Coronary artery (tissue), 2 donors: ENCODE results near the gene LRRC49.

Experiments used
- DNase-seq: peaks from one replicate; pipeline ENCODE4 v3.0.0-alpha.2; 2017; ENCODE audit warnings: low spot score
- H3K27ac ChIP-seq, 2 donors: fragments of 200-600 bp; sonication (generic); one replicate each; pipeline ENCODE4 v1.5.1; 2016 to 2019
- H3K4me3 ChIP-seq: fragments of 200-600 bp; sonication (generic); 2 replicates; pipeline ENCODE4 v1.5.1; 2016; ENCODE audit warnings: mild to moderate bottlenecking, moderate library complexity
- TF ChIP-seq, protein P1 (sequence below): fragments of 200-600 bp; sonication (generic); IDR thresholded peaks from one replicate; pipeline ENCODE4 v1.5.1; 2019; ENCODE audit warnings: antibody characterized with exemption

LRRC49 gene

DNA sequence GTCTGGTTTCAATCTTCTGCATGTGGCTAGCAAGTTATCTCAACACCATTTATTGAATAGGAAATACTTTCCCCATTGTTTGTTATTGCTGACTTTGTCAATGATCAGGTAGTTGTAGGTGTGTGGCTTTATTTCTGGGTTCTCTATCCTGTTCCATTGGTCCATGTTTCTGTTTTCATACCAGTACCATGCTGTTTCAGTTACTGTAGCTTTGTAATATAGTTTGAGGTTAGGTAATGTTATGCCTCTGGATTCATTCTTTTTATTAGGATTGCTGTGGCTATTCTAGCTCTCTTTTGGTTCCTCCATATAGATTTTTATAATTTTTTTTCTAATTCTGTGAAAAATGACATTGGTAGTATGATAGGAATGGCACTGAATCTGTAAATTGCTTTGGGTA, 58.3 kb downstream of the LRRC49 start:
- no peak overlapping the region for H3K27ac ChIP-seq
- TF ChIP-seq, protein P1, sequence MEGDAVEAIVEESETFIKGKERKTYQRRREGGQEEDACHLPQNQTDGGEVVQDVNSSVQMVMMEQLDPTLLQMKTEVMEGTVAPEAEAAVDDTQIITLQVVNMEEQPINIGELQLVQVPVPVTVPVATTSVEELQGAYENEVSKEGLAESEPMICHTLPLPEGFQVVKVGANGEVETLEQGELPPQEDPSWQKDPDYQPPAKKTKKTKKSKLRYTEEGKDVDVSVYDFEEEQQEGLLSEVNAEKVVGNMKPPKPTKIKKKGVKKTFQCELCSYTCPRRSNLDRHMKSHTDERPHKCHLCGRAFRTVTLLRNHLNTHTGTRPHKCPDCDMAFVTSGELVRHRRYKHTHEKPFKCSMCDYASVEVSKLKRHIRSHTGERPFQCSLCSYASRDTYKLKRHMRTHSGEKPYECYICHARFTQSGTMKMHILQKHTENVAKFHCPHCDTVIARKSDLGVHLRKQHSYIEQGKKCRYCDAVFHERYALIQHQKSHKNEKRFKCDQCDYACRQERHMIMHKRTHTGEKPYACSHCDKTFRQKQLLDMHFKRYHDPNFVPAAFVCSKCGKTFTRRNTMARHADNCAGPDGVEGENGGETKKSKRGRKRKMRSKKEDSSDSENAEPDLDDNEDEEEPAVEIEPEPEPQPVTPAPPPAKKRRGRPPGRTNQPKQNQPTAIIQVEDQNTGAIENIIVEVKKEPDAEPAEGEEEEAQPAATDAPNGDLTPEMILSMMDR = no peak
- no peak overlapping the region for H3K4me3 ChIP-seq
- DNase-seq = no peak

DNA sequence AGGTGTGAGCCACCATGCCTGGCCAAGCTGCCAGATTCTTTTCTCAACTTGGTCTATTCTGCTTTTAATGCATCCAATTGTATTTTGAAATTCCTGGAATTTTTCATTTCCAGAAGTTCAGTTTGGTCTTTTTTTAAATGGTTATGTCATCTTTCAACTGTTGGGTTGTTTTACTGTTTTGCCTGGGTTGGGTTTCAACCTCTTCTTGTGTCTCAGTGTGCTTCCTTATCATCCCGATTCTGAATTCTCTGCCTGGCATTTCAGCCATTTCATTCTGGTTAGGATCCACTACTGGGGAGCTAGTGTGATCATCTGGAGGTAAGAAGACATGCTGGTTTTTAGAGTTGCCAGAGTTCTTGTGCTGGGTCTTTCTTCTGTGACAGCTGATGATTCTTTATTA, 61.5 kb downstream of the LRRC49 start:
- no peak for DNase-seq
- TF ChIP-seq, protein P1 = no peak
- Histone ChIP-seq H3K27ac (no peak overlapping the region), H3K4me3 (no peak overlapping the region)

DNA sequence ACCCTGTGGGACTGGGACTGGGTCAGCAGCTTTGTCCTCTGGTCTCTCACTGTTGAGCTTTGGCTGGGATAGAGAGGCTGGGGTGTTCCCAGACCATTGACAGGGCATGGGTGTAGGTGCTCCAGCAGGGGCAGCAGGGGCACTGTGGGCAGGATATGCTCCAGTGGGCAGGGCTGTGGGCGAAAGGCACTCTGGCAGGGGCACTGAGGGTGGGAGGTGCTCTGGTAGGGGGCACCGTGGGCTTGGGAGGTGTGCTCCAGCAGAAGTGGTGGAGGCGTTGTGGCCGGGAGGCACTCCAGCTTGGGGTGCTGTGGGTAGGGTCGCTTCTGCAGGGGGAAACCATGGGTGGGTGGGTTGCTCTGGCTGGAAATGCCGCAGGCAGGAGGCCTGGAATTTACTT, 62.1 kb downstream of the LRRC49 start:
- H3K27ac ChIP-seq = no peak overlapping the region
- DNase-seq = no peak
- TF ChIP-seq, protein P1 = no peak
- H3K4me3 ChIP-seq = no peak overlapping the region

DNA sequence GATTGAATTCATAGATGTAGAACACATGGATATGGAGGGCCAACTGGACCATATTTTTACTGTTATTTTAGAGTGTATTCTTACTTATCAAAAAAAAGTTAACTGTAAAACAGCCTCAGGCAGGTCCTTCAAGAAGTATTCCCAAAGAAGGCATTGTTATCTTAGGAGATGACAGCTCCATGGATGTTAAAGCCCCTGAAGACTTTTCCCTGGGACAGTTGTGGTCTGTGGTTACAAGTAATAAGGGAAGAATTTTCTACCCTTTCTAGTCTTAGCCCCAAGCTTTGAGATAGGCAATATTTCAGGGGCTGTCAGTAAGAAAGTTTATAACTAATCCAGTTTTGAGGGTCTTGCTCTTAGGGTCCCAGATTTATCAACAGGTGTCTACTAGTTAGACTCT, 62.5 kb downstream of the LRRC49 start:
- TF ChIP-seq, protein P1 = no peak
- DNase-seq = no peak
- Histone ChIP-seq H3K4me3 (no peak overlapping the region), H3K27ac (no peak overlapping the region)

DNA sequence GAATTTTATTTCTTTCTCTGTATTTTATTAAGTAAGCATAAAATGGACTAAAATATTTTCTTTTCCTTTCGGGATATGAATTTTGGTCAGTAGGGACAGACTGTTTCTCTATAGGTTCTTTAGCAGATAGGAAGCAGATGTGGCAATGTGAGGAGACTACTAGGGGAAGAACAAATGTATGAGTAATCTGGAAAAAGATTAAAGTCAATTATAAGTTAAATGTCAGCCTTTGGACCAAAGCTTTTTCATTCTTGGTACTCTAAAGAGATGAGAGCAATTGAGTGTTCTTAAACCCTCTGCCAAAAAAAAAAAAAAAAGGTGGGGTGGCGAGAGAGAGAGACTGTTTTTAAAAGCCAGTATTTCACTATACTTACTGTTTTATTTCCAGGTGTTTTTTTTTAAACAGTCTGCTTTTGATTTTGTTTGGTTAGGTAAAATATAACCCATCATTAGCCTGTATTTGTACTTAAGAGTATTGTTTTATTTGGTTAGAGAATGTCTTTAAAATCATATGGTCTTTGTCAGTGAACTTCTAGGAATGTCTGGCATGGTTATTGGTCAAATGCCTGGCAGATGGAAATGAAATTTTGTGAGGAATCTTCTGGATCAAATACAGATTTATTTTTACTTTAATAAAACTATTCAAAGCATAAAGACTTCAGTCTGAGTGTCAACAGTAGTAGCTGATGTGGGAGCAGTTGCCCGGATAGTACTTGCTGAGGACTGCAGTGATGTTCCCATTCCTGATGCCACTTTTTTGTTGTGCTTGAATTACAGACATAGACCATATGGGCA, 63.8 kb downstream of the LRRC49 start:
- Histone ChIP-seq H3K4me3 (no peak overlapping the region), H3K27ac (no peak overlapping the region)
- no peak for DNase-seq
- TF ChIP-seq, protein P1 = no peak

DNA sequence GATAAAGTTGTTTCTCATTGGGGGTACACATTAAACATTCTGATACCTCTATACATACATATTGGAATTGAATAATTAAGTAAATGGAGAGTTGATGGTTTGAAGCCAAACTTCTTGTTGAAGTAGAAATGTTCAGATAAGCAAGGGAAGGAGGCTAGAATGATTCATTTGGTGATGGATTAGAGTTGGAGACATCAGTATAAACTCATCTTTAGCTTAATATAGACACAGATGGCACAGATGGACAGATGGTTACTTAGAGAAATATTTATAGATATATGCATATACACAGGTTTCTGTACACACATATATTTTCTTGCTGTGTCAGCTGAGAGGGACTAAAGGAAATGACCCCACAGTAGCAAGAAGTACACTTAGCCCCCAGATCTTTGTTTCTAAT, 69.5 kb downstream of the LRRC49 start:
- no peak for DNase-seq
- H3K27ac ChIP-seq = no peak overlapping the region
- H3K4me3 ChIP-seq = no peak overlapping the region
- TF ChIP-seq, protein P1 = no peak

DNA sequence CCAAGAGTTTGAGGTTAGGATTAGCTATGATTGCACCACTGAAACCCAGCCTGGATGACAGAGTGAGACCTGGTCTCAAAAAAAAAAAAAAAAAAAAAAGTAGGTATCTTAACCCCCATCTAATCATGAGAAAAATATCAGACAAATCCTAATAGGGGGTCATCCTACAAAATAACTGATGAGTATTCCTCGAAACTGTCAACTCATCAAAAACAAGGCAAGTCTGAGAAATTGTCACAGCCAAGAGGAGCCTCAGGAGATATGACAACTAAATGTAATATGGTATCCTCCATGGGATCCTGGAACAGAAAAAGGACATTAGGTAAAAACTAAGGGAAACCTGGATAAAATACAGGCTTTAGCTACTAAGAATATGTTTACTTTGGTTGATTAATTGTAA, 70.6 kb downstream of the LRRC49 start:
- TF ChIP-seq, protein P1 = no peak
- Histone ChIP-seq H3K27ac (no peak overlapping the region), H3K4me3 (no peak overlapping the region)
- DNase-seq = no peak
